DND-41 (cell line): ENCODE measurements around the gene SMG6.

Experiments
- EZH2 ChIP-seq: IDR thresholded peaks from 3 replicates; pipeline ENCODE4 v1.6.1; 2012; ENCODE audit warnings: borderline replicate concordance, low read depth, mild to moderate bottlenecking, moderate library complexity, low read length, inconsistent platforms; ENCODE audit not compliant: severe bottlenecking
- TF ChIP-seq, protein P1 (sequence below): IDR thresholded peaks from 2 replicates; pipeline ENCODE4 v1.5.1; 2012; ENCODE audit warnings: borderline replicate concordance, low read length, moderate library complexity, mild to moderate bottlenecking; ENCODE audit not compliant: poor library complexity, severe bottlenecking; ENCODE audit errors: extremely low read depth

DNA sequence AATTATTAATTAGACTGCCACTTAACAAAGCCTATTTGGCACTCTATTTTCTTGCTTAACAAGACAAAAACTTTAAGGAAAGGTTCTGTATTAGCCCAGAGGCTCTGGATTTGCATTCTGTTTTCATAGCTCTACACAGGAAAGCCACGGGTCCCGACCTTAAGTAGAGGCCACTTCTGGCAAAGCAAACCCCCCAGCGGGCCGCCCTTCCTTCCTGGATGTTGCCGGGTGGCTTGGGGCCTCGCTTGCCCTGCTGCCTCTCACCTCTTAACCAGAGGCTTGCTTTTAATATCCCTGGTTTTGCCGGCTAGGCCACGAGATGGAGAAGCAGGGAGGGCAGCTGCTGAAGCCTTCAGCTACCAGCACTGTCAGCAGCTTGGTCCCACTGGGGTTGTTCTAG, 282.9 kb downstream of the SMG6 start:
- TF ChIP-seq, protein P1, sequence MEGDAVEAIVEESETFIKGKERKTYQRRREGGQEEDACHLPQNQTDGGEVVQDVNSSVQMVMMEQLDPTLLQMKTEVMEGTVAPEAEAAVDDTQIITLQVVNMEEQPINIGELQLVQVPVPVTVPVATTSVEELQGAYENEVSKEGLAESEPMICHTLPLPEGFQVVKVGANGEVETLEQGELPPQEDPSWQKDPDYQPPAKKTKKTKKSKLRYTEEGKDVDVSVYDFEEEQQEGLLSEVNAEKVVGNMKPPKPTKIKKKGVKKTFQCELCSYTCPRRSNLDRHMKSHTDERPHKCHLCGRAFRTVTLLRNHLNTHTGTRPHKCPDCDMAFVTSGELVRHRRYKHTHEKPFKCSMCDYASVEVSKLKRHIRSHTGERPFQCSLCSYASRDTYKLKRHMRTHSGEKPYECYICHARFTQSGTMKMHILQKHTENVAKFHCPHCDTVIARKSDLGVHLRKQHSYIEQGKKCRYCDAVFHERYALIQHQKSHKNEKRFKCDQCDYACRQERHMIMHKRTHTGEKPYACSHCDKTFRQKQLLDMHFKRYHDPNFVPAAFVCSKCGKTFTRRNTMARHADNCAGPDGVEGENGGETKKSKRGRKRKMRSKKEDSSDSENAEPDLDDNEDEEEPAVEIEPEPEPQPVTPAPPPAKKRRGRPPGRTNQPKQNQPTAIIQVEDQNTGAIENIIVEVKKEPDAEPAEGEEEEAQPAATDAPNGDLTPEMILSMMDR = no peak
- TF ChIP-seq EZH2 = no peak
